OCI-LY1 (cell line): ENCODE results near the gene SLC25A21.
"Not testable (repeated sequence)": the region's sequence is repeated elsewhere in the genome, so short reads cannot be mapped to it uniquely, and the experiment has no call there.

Experiments
- H2AFZ ChIP-seq: fragments of 200-600 bp; sonication (generic), shearing (Covaris generic); 2 replicates; pipeline ENCODE4 v1.6.0; 2014; ENCODE audit warnings: antibody characterized with exemption, mild to moderate bottlenecking, low read length
- H3F3A ChIP-seq: fragments of 200-600 bp; sonication (generic), shearing (Covaris generic); 2 replicates; pipeline ENCODE4 v1.6.0; 2014; ENCODE audit warnings: mild to moderate bottlenecking, antibody characterized with exemption, low read length, moderate library complexity; ENCODE audit not compliant: insufficient read depth
- H3K27ac ChIP-seq: fragments of 200-600 bp; sonication (generic); 2 replicates; pipeline ENCODE4 v1.5.1; 2014; ENCODE audit warnings: low read length, mixed run types, mild to moderate bottlenecking, low read depth; ENCODE audit not compliant: poor library complexity, severe bottlenecking
- H3K27me3 ChIP-seq: fragments of 200-600 bp; sonication (generic); 2 replicates; pipeline ENCODE4 v1.6.0; 2014; ENCODE audit warnings: antibody characterized with exemption, mild to moderate bottlenecking, low read length, moderate library complexity; ENCODE audit not compliant: insufficient read depth
- H3K36me3 ChIP-seq: fragments of 200-600 bp; sonication (generic); 2 replicates; pipeline ENCODE4 v1.6.1; 2014; ENCODE audit warnings: mild to moderate bottlenecking, antibody characterized with exemption, low read length, moderate library complexity, mixed read lengths; ENCODE audit not compliant: insufficient read depth
- H3K4me1 ChIP-seq: fragments of 200-600 bp; sonication (generic); 2 replicates; pipeline ENCODE4 v1.5.1; 2014; ENCODE audit warnings: mild to moderate bottlenecking, low read length, moderate library complexity; ENCODE audit not compliant: insufficient read depth, severe bottlenecking
- H3K4me2 ChIP-seq: fragments of 200-600 bp; sonication (generic), shearing (Covaris generic); 2 replicates; pipeline ENCODE4 v1.6.1; 2014; ENCODE audit warnings: low read length
- H3K4me3 ChIP-seq: fragments of 200-600 bp; sonication (generic); 2 replicates; pipeline ENCODE4 v1.5.1; 2014; ENCODE audit warnings: low read length, low read depth, mild to moderate bottlenecking, mixed read lengths; ENCODE audit not compliant: poor library complexity, severe bottlenecking
- H3K79me2 ChIP-seq: fragments of 200-600 bp; shearing (Covaris generic); 2 replicates; pipeline ENCODE4 v1.6.1; 2016; ENCODE audit warnings: mixed run types, low read length, mixed read lengths; ENCODE audit not compliant: insufficient read depth
- H3K9ac ChIP-seq: fragments of 200-600 bp; sonication (generic), shearing (Covaris generic); 2 replicates; pipeline ENCODE4 v1.6.1; 2014; ENCODE audit warnings: mild to moderate bottlenecking, low read length, mixed read lengths
- H3K9me2 ChIP-seq: fragments of 200-600 bp; sonication (generic), shearing (Covaris generic); 2 replicates; pipeline ENCODE4 v1.6.1; 2014; ENCODE audit warnings: low read depth, mild to moderate bottlenecking, low read length, mixed read lengths
- H3K9me3 ChIP-seq: fragments of 200-600 bp; shearing (Covaris generic); 2 replicates; pipeline ENCODE4 v1.6.1; 2014; ENCODE audit warnings: low read length, mixed read lengths
- H4K20me1 ChIP-seq: fragments of 200-600 bp; sonication (generic), shearing (Covaris generic); 2 replicates; pipeline ENCODE4 v1.6.0; 2016; ENCODE audit warnings: mild to moderate bottlenecking, low read length; ENCODE audit not compliant: insufficient read depth
- CTCF ChIP-seq: fragments of 200-600 bp; sonication (generic), shearing (Covaris generic); IDR thresholded peaks from 2 replicates; pipeline ENCODE4 v1.5.1; 2017; ENCODE audit warnings: mild to moderate bottlenecking, antibody characterized with exemption, low read length, moderate library complexity, mixed read lengths
- EZH2 ChIP-seq: fragments of 200-600 bp; sonication (generic), shearing (Covaris generic); IDR thresholded peaks from 2 replicates; pipeline ENCODE4 v1.8.0; 2017; ENCODE audit warnings: borderline replicate concordance, mixed run types, mild to moderate bottlenecking, antibody characterized with exemption, low read length, moderate library complexity, mixed read lengths

Gene SLC25A21

GRCh38 chr14:37167151-37168047 lies 5.0 kb downstream of the SLC25A21 start:
- H3K4me1 ChIP-seq: no peaks in the 10 kb centered on the region
- H3K36me3 ChIP-seq: no peaks in the 10 kb centered on the region
- H3K27ac ChIP-seq: no peak overlapping the region
- no peak overlapping the region for H3K9ac ChIP-seq
- no peaks in the 10 kb centered on the region for H3K9me2 ChIP-seq
- TF ChIP-seq CTCF: no peak
- no peak for TF ChIP-seq EZH2
- no peak overlapping the region for H3K4me2 ChIP-seq
- H2AFZ ChIP-seq: no peak overlapping the region
- H3K4me3 ChIP-seq: no peak overlapping the region
- no peaks in the 10 kb centered on the region for H3F3A ChIP-seq
- no peaks in the 10 kb centered on the region for H3K9me3 ChIP-seq
- no peaks in the 10 kb centered on the region for H3K27me3 ChIP-seq
- no peaks in the 10 kb centered on the region for H3K79me2 ChIP-seq
- H4K20me1 ChIP-seq: no peaks in the 10 kb centered on the region

GRCh38 chr14:37165794-37166193 lies 6.6 kb downstream of the SLC25A21 start:
- H4K20me1 ChIP-seq: no peaks in the 10 kb centered on the region
- no peaks in the 10 kb centered on the region for H3K4me1 ChIP-seq
- no peak overlapping the region for H3K27ac ChIP-seq
- no peak overlapping the region for H2AFZ ChIP-seq
- H3K27me3 ChIP-seq: no peaks in the 10 kb centered on the region
- no peak overlapping the region for H3K9ac ChIP-seq
- no peak overlapping the region for H3K4me3 ChIP-seq
- H3K9me3 ChIP-seq: no peaks in the 10 kb centered on the region
- H3K36me3 ChIP-seq: no peaks in the 10 kb centered on the region
- no peaks in the 10 kb centered on the region for H3K9me2 ChIP-seq
- TF ChIP-seq EZH2: no peak
- no peak for TF ChIP-seq CTCF
- H3K79me2 ChIP-seq: no peaks in the 10 kb centered on the region
- no peak overlapping the region for H3K4me2 ChIP-seq
- H3F3A ChIP-seq: no peaks in the 10 kb centered on the region

- not testable (repeated sequence) for H3F3A ChIP-seq, H3K4me1 ChIP-seq, H3K4me3 ChIP-seq, H4K20me1 ChIP-seq, H3K4me2 ChIP-seq, H3K27me3 ChIP-seq, H3K36me3 ChIP-seq, H3K27ac ChIP-seq, H3K9me3 ChIP-seq, H3K9ac ChIP-seq, H3K9me2 ChIP-seq, H3K79me2 ChIP-seq, H2AFZ ChIP-seq
Observed at GRCh38 chr14:37162307-37162706, 10.1 kb downstream of the SLC25A21 start.

- no peak overlapping the region for H3K9ac ChIP-seq
- no peaks in the 10 kb centered on the region for H3K36me3 ChIP-seq
- H3F3A ChIP-seq: no peaks in the 10 kb centered on the region
- no peaks in the 10 kb centered on the region for H3K9me3 ChIP-seq
- H3K27ac ChIP-seq: no peak overlapping the region
- no peaks in the 10 kb centered on the region for H3K27me3 ChIP-seq
- no peak overlapping the region for H3K4me2 ChIP-seq
- H3K9me2 ChIP-seq: no peaks in the 10 kb centered on the region
- H3K79me2 ChIP-seq: no peaks in the 10 kb centered on the region
- no peaks in the 10 kb centered on the region for H3K4me1 ChIP-seq
- H2AFZ ChIP-seq: no peak overlapping the region
- no peaks in the 10 kb centered on the region for H4K20me1 ChIP-seq
- H3K4me3 ChIP-seq: no peak overlapping the region
- TF ChIP-seq CTCF: no peak
- no peak for TF ChIP-seq EZH2
Observed at GRCh38 chr14:37157987-37158386, 14.4 kb downstream of the SLC25A21 start.
